ENCODE data around the gene CTAG1A.
"Not testable (repeated sequence)": the region's sequence is repeated elsewhere in the genome, so short reads cannot be mapped to it uniquely, and the experiment has no call there.

CTAG1A gene

DNA sequence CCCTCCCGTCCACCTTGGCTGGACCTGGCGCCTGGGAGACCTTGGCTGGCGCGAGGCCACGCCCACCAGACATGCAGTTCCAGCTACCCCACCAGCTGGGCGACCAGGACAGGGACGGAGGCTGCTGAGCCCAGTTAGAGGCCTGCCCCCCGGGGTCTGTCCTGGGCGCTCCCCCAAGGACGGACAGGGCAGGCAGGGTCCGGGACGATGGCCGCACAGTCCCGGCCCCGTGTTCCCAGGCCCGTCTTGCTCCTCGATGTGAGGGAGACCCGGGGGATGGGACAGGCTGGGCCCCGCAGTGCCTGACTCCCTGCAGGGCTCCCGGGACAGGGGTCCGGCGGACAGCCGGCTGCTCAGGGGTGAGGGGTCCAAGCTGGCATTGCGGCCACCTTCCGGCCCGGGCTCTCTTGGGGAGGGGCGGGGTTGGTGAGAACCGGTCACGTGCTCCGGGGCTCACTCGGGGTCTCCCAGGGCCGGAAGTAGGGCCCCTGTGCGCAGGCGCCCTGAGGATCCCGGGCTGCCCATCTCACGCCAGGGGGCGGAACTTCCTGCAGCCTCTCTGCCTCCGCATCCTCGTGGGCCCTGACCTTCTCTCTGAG lies at the start of gene CTAG1A:
CTAG1A (plus strand) TSS at position 549 of the 599 bp plus-strand sequence. CDS start 74 bp downstream, outside the sequence.
- not testable (repeated sequence) for H3K4me3 ChIP-seq (ENCODE audit: low read length); DNase-seq (ENCODE audit: low read depth)

- DNase-seq (ENCODE audit: low read depth): no peak
- TF ChIP-seq, protein P1, sequence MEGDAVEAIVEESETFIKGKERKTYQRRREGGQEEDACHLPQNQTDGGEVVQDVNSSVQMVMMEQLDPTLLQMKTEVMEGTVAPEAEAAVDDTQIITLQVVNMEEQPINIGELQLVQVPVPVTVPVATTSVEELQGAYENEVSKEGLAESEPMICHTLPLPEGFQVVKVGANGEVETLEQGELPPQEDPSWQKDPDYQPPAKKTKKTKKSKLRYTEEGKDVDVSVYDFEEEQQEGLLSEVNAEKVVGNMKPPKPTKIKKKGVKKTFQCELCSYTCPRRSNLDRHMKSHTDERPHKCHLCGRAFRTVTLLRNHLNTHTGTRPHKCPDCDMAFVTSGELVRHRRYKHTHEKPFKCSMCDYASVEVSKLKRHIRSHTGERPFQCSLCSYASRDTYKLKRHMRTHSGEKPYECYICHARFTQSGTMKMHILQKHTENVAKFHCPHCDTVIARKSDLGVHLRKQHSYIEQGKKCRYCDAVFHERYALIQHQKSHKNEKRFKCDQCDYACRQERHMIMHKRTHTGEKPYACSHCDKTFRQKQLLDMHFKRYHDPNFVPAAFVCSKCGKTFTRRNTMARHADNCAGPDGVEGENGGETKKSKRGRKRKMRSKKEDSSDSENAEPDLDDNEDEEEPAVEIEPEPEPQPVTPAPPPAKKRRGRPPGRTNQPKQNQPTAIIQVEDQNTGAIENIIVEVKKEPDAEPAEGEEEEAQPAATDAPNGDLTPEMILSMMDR (conservative IDR thresholded peaks at IDR 0.05; ENCODE audit: low read length): no peak
- H3K4me3 ChIP-seq (ENCODE audit: low read length): no peak overlapping the region
These were observed 49.0 kb upstream of the CTAG1A start for GRCh38 chrX:154535892-154536291.

DNA sequence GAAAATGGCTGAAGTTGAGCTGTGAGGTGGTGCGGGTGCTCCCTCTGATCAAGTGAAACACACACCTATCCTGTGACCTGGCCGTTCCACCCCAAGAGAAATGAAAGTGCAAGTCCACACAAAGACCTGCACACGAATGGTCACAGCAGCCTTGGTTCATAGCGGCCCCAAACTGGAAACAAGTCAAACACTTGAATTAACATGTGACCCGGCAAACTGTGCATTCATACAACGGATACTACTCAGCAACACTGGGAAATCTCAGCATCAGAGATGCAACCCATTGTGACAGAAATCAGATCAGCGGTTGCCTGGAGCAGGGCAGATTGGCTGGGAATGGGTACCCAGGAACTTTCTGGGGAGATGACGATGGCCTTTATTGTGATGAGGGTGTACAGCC lies 45.9 kb upstream of the CTAG1A start:
- TF ChIP-seq, protein P1 (conservative IDR thresholded peaks at IDR 0.05; ENCODE audit: low read length): no peak
- no peak for DNase-seq (ENCODE audit: low read depth)
- H3K4me3 ChIP-seq (ENCODE audit: low read length): no peak overlapping the region

DNA sequence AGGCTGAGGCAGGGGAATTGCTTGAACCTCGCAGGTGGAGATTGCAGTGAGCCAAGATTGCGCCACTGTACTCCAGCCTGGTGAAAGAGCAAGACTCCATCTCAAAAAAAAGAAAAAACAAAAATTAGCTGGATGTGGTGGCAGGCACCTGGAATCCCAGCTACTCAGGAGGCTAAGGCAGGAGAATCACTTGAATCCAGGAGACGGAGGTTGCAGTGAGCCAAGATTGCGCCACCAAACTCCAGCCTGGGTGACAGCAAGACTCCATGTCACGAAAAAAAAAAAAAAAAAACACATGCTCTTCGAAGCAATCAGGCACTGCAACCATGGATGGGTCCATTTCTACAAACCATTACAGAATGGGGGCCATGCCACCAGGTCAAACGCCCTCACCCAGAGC lies 44.6 kb upstream of the CTAG1A start:
- H3K4me3 ChIP-seq (ENCODE audit: low read length); DNase-seq (ENCODE audit: low read depth): not testable (repeated sequence)

GRCh38 chrX:154540897-154541535 lies 43.9 kb upstream of the CTAG1A start:
- TF ChIP-seq, protein P1 (conservative IDR thresholded peaks at IDR 0.05; ENCODE audit: low read length): no peak
- no peak overlapping the region for H3K4me3 ChIP-seq (ENCODE audit: low read length)
- DNase-seq (ENCODE audit: low read depth): no peak

GRCh38 chrX:154541589-154541895 lies 43.4 kb upstream of the CTAG1A start:
- no peak for DNase-seq (ENCODE audit: low read depth)
- TF ChIP-seq, protein P1 (conservative IDR thresholded peaks at IDR 0.05; ENCODE audit: low read length): no peak
- no peak overlapping the region for H3K4me3 ChIP-seq (ENCODE audit: low read length)

- TF ChIP-seq, protein P1 (conservative IDR thresholded peaks at IDR 0.05; ENCODE audit: low read length): no peak
- peak; percentile 85 for DNase-seq (ENCODE audit: low read depth)
- H3K4me3 ChIP-seq (ENCODE audit: low read length): no peak overlapping the region
These were observed 42.8 kb upstream of the CTAG1A start for GRCh38 chrX:154541896-154542722.
